Stomach (tissue), 19 donors: ENCODE results near the gene GOSR1. TPM values are rescaled to one million over a fixed set of nuclear protein-coding genes. Genes with fewer than 3 reads are reported as not detected.
A peak's percentile ranks its signal among the peaks of the same experiment; 100 is the strongest.

ENCODE experiments used
- DNase-seq, 2 donors: peaks; one replicate each; pipeline versions ENCODE4 v3.0.0 to v3.0.0-alpha.2; 2013 to 2019
- H3K27ac ChIP-seq, 5 donors: fragments of 200-600 bp in 4 of 5; sonication (generic) in 4 of 5; one replicate each; pipeline ENCODE4 v1.5.1; 2013 to 2019; ENCODE audit warnings: mild to moderate bottlenecking in 1 of 5, moderate library complexity in 1 of 5
- H3K27me3 ChIP-seq, 3 donors: fragments of 200-600 bp; sonication (generic); one replicate each; pipeline ENCODE4 v1.5.1; 2017 to 2019; ENCODE audit warnings: mixed run types in 1 of 3
- H3K36me3 ChIP-seq, 4 donors: fragments of 200-600 bp; sonication (generic); 1 replicate in 3 of 4; 2 replicates in 1 of 4; pipeline ENCODE4 v1.5.1; 2016 to 2019
- H3K4me1 ChIP-seq, 4 donors: fragments of 200-600 bp; sonication (generic); one replicate each; pipeline ENCODE4 v1.5.1; 2016 to 2019
- H3K4me3 ChIP-seq, 4 donors: fragments of 200-600 bp; sonication (generic) in 3 of 4; one replicate each; pipeline ENCODE4 v1.5.1; 2016 to 2019; ENCODE audit warnings: mild to moderate bottlenecking in 1 of 4
- H3K9me3 ChIP-seq, 4 donors: fragments of 200-600 bp; sonication (generic); one replicate each; pipeline ENCODE4 v1.5.1; 2016 to 2019
- CTCF ChIP-seq, 7 experiments: fragments of 450-650 bp in 4 of 7; fragments of 200-600 bp in 3 of 7; sonication (generic) in 3 of 7; IDR thresholded peaks; one replicate each; pipeline ENCODE4 v1.5.1; 2016 to 2019; ENCODE audit warnings: antibody characterized with exemption in 7 of 7, control low read depth in 2 of 7, mild to moderate bottlenecking in 1 of 7
- EP300 ChIP-seq: sonication (generic); formaldehyde crosslinking; IDR thresholded peaks from one replicate; pipeline ENCODE4 v1.6.1; 2017; ENCODE audit warnings: antibody characterized with exemption
- POLR2A ChIP-seq, 4 donors: fragments of 450-650 bp; IDR thresholded peaks; one replicate each; pipeline ENCODE4 v1.6.1; 2016; ENCODE audit warnings: antibody characterized with exemption in 4 of 4, control low read depth in 2 of 4, mild to moderate bottlenecking in 1 of 4, moderate library complexity in 1 of 4
- POLR2AphosphoS5 ChIP-seq, 3 donors: sonication (generic); formaldehyde crosslinking; IDR thresholded peaks; one replicate each; pipeline ENCODE4 v1.6.1; 2016; ENCODE audit warnings: antibody characterized with exemption in 3 of 3
- WGBS, 5 donors: extraction: QIAGEN DNeasy Blood & Tissue Kit in 3 of 5; methylation state at CpG; one replicate each; pipeline versions ENCODE4 v1.1.5 to v1.1.7; 2013 to 2018; 5-methylcytosine and 5-hydroxymethylcytosine counted together
- intact Hi-C: fragments of 100-400 bp; cut with DNase I; formaldehyde crosslinking; loops from one replicate; pipeline ENCODE4 v1.15.1; 2023; ENCODE audit warnings: low total_unique reads
- long read RNA-seq, 10 donors: transcript quantifications; one replicate each; lab custom pipeline, GENCODE V29; 2026
- polyA plus RNA-seq, 3 donors: library from polyadenylated mRNA; stranded (reverse); fragments of 200-250 nt; gene quantifications; one replicate each; pipeline ENCODE4 v1.2.3, GENCODE V29; 2013
- total RNA-seq, 5 donors: library from RNA; depleted of rRNA; stranded (reverse); fragments of >200 nt; gene quantifications; one replicate each; pipeline versions ENCODE4 v1.1.0 to v1.2.3, GENCODE V29; 2014 to 2016
- donor health status: healthy with polysubstance abuse.
- donor health status: Bipolar disorder and iron deficiency.
- donor health status: healthy.

The GOSR1 gene
- total RNA-seq (10 to 100 TPM in 3 of 5 donors, 1 to 10 TPM in 2; 7.0 to 45.5 (median 35.7) TPM), polyA plus RNA-seq (10 to 100 TPM; 10.5 to 13.3 (median 12.7) TPM)
- long read RNA-seq, donor 1, full-length matches to known transcripts: 4 of 4 reads
- long read RNA-seq, donor 1, partial matches to known transcripts: 0 of 4 reads
- long read RNA-seq, donor 1, other reads (novel, unspliced or antisense): 0 of 4 reads
- long read RNA-seq, donor 2, full-length matches to known transcripts: 15 of 15 reads
- long read RNA-seq, donor 2, partial matches to known transcripts: 0 of 15 reads
- long read RNA-seq, donor 2, other reads (novel, unspliced or antisense): 0 of 15 reads
- long read RNA-seq, donor 3, full-length matches to known transcripts: 8 of 16 reads
- long read RNA-seq, donor 3, partial matches to known transcripts: 8 of 16 reads
- long read RNA-seq, donor 3, other reads (novel, unspliced or antisense): 0 of 16 reads
- long read RNA-seq, donor 4, partial matches to known transcripts: 0 of 1 reads
- long read RNA-seq, donor 4, other reads (novel, unspliced or antisense): 0 of 1 reads
- long read RNA-seq, donor 5, full-length matches to known transcripts: 12 of 12 reads
- long read RNA-seq, donor 5, partial matches to known transcripts: 0 of 12 reads
- long read RNA-seq, donor 5, other reads (novel, unspliced or antisense): 0 of 12 reads
- long read RNA-seq, donor 6, full-length matches to known transcripts: 22 of 22 reads
- long read RNA-seq, donor 6, partial matches to known transcripts: 0 of 22 reads
- long read RNA-seq, donor 6, other reads (novel, unspliced or antisense): 0 of 22 reads
- long read RNA-seq, donor 7, full-length matches to known transcripts: 7 of 7 reads
- long read RNA-seq, donor 7, partial matches to known transcripts: 0 of 7 reads
- long read RNA-seq, donor 7, other reads (novel, unspliced or antisense): 0 of 7 reads
- long read RNA-seq, donor 8, full-length matches to known transcripts: 10 of 10 reads
- long read RNA-seq, donor 8, partial matches to known transcripts: 0 of 10 reads
- long read RNA-seq, donor 8, other reads (novel, unspliced or antisense): 0 of 10 reads
- long read RNA-seq, donor 9, partial matches to known transcripts: 10 of 15 reads
- long read RNA-seq, donor 9, other reads (novel, unspliced or antisense): 0 of 15 reads
- long read RNA-seq, donor 10, full-length matches to known transcripts: 6 of 6 reads
- long read RNA-seq, donor 10, partial matches to known transcripts: 0 of 6 reads
- long read RNA-seq, donor 10, other reads (novel, unspliced or antisense): 0 of 6 reads

- TF ChIP-seq POLR2AphosphoS5 (IDR thresholded peaks at IDR 0.05) (peak; percentile 85 to 95 (median 90)), CTCF (IDR thresholded peaks at IDR 0.05) (peak in 4 of 7 experiments; percentile 52 to 82 (median 58)), POLR2A (IDR thresholded peaks at IDR 0.05) (peak in 1 of 4 donors; percentile 24), EP300 (no peak)
These were observed at the start of gene GOSR1 for GRCh38 chr17:30477083-30477773. Gene GOSR1, plus strand, starts transcription at chr17:30477408. Its CDS starts 26 bp downstream, at chr17:30477434.

GRCh38 chr17:30427611-30428010 is 49.6 kb upstream of the GOSR1 start:
- peaks cover 9 to 96% (median 77%) of the 10 kb centered on the region in 4 donors for H3K36me3 ChIP-seq
- no peaks in the 10 kb centered on the region for H3K27me3 ChIP-seq
- WGBS, 5 donors: 90 to 100% (median 95%) methylated on average over 1 of the region's 1 CpG
- H3K9me3 ChIP-seq: no peaks in the 10 kb centered on the region
- H3K4me3 ChIP-seq: no peak overlapping the region
- intact Hi-C loops: no loop called here
- no peak overlapping the region for H3K27ac ChIP-seq
- peaks cover 0 to 5% (median 2%) of the 10 kb centered on the region in 4 donors for H3K4me1 ChIP-seq
- no peak for TF ChIP-seq POLR2AphosphoS5 (IDR thresholded peaks at IDR 0.05)
- no peak for TF ChIP-seq EP300
- no peak for TF ChIP-seq POLR2A (IDR thresholded peaks at IDR 0.05)
- TF ChIP-seq CTCF (IDR thresholded peaks at IDR 0.05): no peak
- no peak for DNase-seq

More at GRCh38 chr17:30477083-30477773, at the start of gene GOSR1:
- 0 to 2% (median 1%) methylated on average over 31 to 37 of the region's 37 CpGs for WGBS, 5 donors
- Histone ChIP-seq H3K36me3 (peaks cover 3 to 32% (median 30%) of the 10 kb centered on the region in 4 donors), H3K4me1 (peaks cover 6 to 40% (median 26%) of the 10 kb centered on the region in 4 donors), H3K4me3 (peak within 1 kb of the TSS; percentile 71 to 90 (median 80)), H3K9me3 (no peaks in the 10 kb centered on the region), H3K27ac (peak within 1 kb of the TSS; percentile 87 to 97 (median 94)), H3K27me3 (no peaks in the 10 kb centered on the region)
- intact Hi-C loops: no loop called here
- DNase-seq: peak; percentile 96 to 99

GRCh38 chr17:30429155-30429554 is 48.1 kb upstream of the GOSR1 start:
- 74 to 86% (median 76%) methylated on average over 1 of the region's 1 CpG for WGBS, 5 donors
- no peak overlapping the region for H3K27ac ChIP-seq
- H3K4me1 ChIP-seq: peaks cover 0 to 10% (median 3%) of the 10 kb centered on the region in 4 donors
- no peak for TF ChIP-seq EP300
- no peak for TF ChIP-seq POLR2AphosphoS5 (IDR thresholded peaks at IDR 0.05)
- TF ChIP-seq CTCF (IDR thresholded peaks at IDR 0.05): no peak
- TF ChIP-seq POLR2A (IDR thresholded peaks at IDR 0.05): no peak
- H3K9me3 ChIP-seq: no peaks in the 10 kb centered on the region
- H3K36me3 ChIP-seq: peaks cover 0 to 95% (median 75%) of the 10 kb centered on the region in 4 donors
- intact Hi-C loops: no loop called here
- no peak overlapping the region for H3K4me3 ChIP-seq
- peak in 1 of 2 donors; percentile 9 for DNase-seq
- H3K27me3 ChIP-seq: no peaks in the 10 kb centered on the region
